Trophoblast cell (in vitro differentiated cells and primary cell): Measurements from ENCODE around the gene C2CD5.
"Not testable (repeated sequence)": the region's sequence is repeated elsewhere in the genome, so short reads cannot be mapped to it uniquely, and the experiment has no call there.

Experiments
- DNase-seq, 2 donors: peaks; one replicate each; pipeline ENCODE4 v3.0.0-alpha.2; 2016
- H2AFZ ChIP-seq: 2 replicates; pipeline ENCODE4 v1.6.1; 2013; ENCODE audit warnings: low read length, moderate library complexity, mild to moderate bottlenecking; ENCODE audit not compliant: insufficient read depth, poor library complexity
- H2AK5ac ChIP-seq: 2 replicates; pipeline ENCODE4 v1.6.1; 2013; ENCODE audit warnings: mild to moderate bottlenecking, low read length
- H2BK120ac ChIP-seq: 2 replicates; pipeline ENCODE4 v1.6.1; 2013; ENCODE audit warnings: low read length, mild to moderate bottlenecking, moderate library complexity; ENCODE audit not compliant: insufficient read depth, poor library complexity
- H2BK12ac ChIP-seq: 2 replicates; pipeline ENCODE4 v1.6.1; 2013; ENCODE audit warnings: mild to moderate bottlenecking, low read length, moderate library complexity
- H2BK5ac ChIP-seq: 2 replicates; pipeline ENCODE4 v1.6.1; 2013; ENCODE audit warnings: low read length, low read depth, moderate library complexity, mild to moderate bottlenecking; ENCODE audit not compliant: poor library complexity
- H3K14ac ChIP-seq: 2 replicates; pipeline ENCODE4 v1.6.1; 2013; ENCODE audit warnings: mild to moderate bottlenecking, low read length
- H3K18ac ChIP-seq: 2 replicates; pipeline ENCODE4 v1.6.1; 2013; ENCODE audit warnings: mild to moderate bottlenecking, low read length
- H3K23ac ChIP-seq: 2 replicates; pipeline ENCODE4 v1.6.1; 2013; ENCODE audit warnings: low read length
- H3K27ac ChIP-seq: 2 replicates; pipeline ENCODE4 v1.5.1; 2013; ENCODE audit warnings: low read depth, mild to moderate bottlenecking, inconsistent platforms, low read length, moderate library complexity
- H3K27me3 ChIP-seq: 2 replicates; pipeline ENCODE4 v1.6.1; 2013; ENCODE audit warnings: inconsistent platforms, mild to moderate bottlenecking, low read length, moderate library complexity; ENCODE audit not compliant: insufficient read depth
- H3K36me3 ChIP-seq, 2 experiments: 1 replicate in 1 of 2; 2 replicates in 1 of 2; pipeline ENCODE4 v1.6.1; 2013; ENCODE audit warnings: low read length in 2 of 2, mild to moderate bottlenecking in 2 of 2, moderate library complexity in 1 of 2; ENCODE audit not compliant: insufficient read depth in 2 of 2, control insufficient read depth in 1 of 2
- H3K4ac ChIP-seq: 2 replicates; pipeline ENCODE4 v1.6.1; 2013; ENCODE audit warnings: low read depth, mild to moderate bottlenecking, low read length, moderate library complexity
- H3K4me1 ChIP-seq, 2 experiments: 1 replicate in 1 of 2; 2 replicates in 1 of 2; pipeline ENCODE4 v1.6.1; 2013; ENCODE audit warnings: low read length in 2 of 2, mild to moderate bottlenecking in 2 of 2, moderate library complexity in 1 of 2; ENCODE audit not compliant: insufficient read depth in 2 of 2, control insufficient read depth in 1 of 2
- H3K4me2 ChIP-seq: 2 replicates; pipeline ENCODE4 v1.6.1; 2013; ENCODE audit warnings: inconsistent platforms, mild to moderate bottlenecking, low read length, moderate library complexity
- H3K4me3 ChIP-seq: 2 replicates; pipeline ENCODE4 v1.5.1; 2013; ENCODE audit warnings: mild to moderate bottlenecking, low read depth, low read length, inconsistent platforms
- H3K79me1 ChIP-seq: one replicate; pipeline ENCODE4 v1.6.1; 2013; ENCODE audit warnings: low read length
- H3K79me2 ChIP-seq: 2 replicates; pipeline ENCODE4 v1.6.1; 2013; ENCODE audit warnings: low read length, mild to moderate bottlenecking; ENCODE audit not compliant: control insufficient read depth, insufficient read depth, poor library complexity
- H3K9ac ChIP-seq: 2 replicates; pipeline ENCODE4 v1.6.1; 2013; ENCODE audit warnings: mild to moderate bottlenecking, low read length
- H3K9me3 ChIP-seq: 2 replicates; pipeline ENCODE4 v1.6.1; 2013; ENCODE audit warnings: low read depth, mild to moderate bottlenecking, control low read depth, inconsistent platforms, low read length; ENCODE audit not compliant: insufficient read depth
- H4K12ac ChIP-seq: 2 replicates; pipeline ENCODE4 v1.6.1; 2013; ENCODE audit warnings: low read depth, mild to moderate bottlenecking, low read length, moderate library complexity
- H4K8ac ChIP-seq: 2 replicates; pipeline ENCODE4 v1.6.1; 2013; ENCODE audit warnings: low read depth, mild to moderate bottlenecking, low read length, moderate library complexity
- H4K91ac ChIP-seq: one replicate; pipeline ENCODE4 v1.6.1; 2013; ENCODE audit warnings: low read depth, mild to moderate bottlenecking, low read length, moderate library complexity
- WGBS: extraction: QIAGEN DNeasy Blood & Tissue Kit; methylation state at CpG from one replicate; pipeline ENCODE4 v1.1.7; 2013; ENCODE audit warnings: missing lambda C conversion rate; ENCODE audit not compliant: insufficient read length, insufficient coverage; ENCODE audit errors: extremely low coverage; 5-methylcytosine and 5-hydroxymethylcytosine counted together

Gene C2CD5

GRCh38 chr12:22491034-22491433 is 53.3 kb downstream of the C2CD5 start:
- Histone ChIP-seq H4K12ac (no peak overlapping the region), H3K23ac (no peak overlapping the region), H2BK12ac (no peak overlapping the region), H4K91ac (no peak overlapping the region), H4K8ac (no peak overlapping the region), H3K4me3 (no peak overlapping the region), H3K9me3 (no peaks in the 10 kb centered on the region), H3K4me2 (no peak overlapping the region), H3K4ac (no peak overlapping the region), H2AK5ac (no peak overlapping the region), H3K79me2 (no peaks in the 10 kb centered on the region), H2BK5ac (no peak overlapping the region), H3K14ac (no peak overlapping the region), H3K79me1 (no peaks in the 10 kb centered on the region), H3K4me1 (no peaks in the 10 kb centered on the region), H2BK120ac (no peak overlapping the region), H3K36me3 (peaks cover 0 to 2% of the 10 kb centered on the region in 2 experiments), H3K27ac (no peak overlapping the region), H2AFZ (no peak overlapping the region), H3K18ac (no peak overlapping the region), H3K27me3 (no peaks in the 10 kb centered on the region), H3K9ac (no peak overlapping the region)
- WGBS: no CpG with 5 or more reads among the region's 1 CpG
- DNase-seq: no peak

- H4K8ac ChIP-seq: no peak overlapping the region
- no peaks in the 10 kb centered on the region for H3K9me3 ChIP-seq
- H3K23ac ChIP-seq: no peak overlapping the region
- DNase-seq: no peak
- H2AK5ac ChIP-seq: no peak overlapping the region
- no peak overlapping the region for H3K4me3 ChIP-seq
- H2BK5ac ChIP-seq: no peak overlapping the region
- no peaks in the 10 kb centered on the region for H3K27me3 ChIP-seq
- H3K27ac ChIP-seq: no peak overlapping the region
- H3K4me2 ChIP-seq: no peak overlapping the region
- no peak overlapping the region for H2BK12ac ChIP-seq
- H3K9ac ChIP-seq: no peak overlapping the region
- H3K4me1 ChIP-seq: no peaks in the 10 kb centered on the region
- H3K79me2 ChIP-seq: no peaks in the 10 kb centered on the region
- H2AFZ ChIP-seq: no peak overlapping the region
- WGBS: no CpG with 5 or more reads among the region's 3 CpGs
- no peak overlapping the region for H3K4ac ChIP-seq
- H2BK120ac ChIP-seq: no peak overlapping the region
- H4K91ac ChIP-seq: no peak overlapping the region
- no peak overlapping the region for H4K12ac ChIP-seq
- H3K14ac ChIP-seq: no peak overlapping the region
- no peaks in the 10 kb centered on the region for H3K79me1 ChIP-seq
- no peak overlapping the region for H3K18ac ChIP-seq
- peaks cover 0 to 2% of the 10 kb centered on the region in 2 experiments for H3K36me3 ChIP-seq
These were observed 55.9 kb downstream of the C2CD5 start for GRCh38 chr12:22488478-22488877.

GRCh38 chr12:22487683-22488082 is 56.7 kb downstream of the C2CD5 start:
- not testable (repeated sequence) for H2BK5ac ChIP-seq, H3K4me2 ChIP-seq, H3K18ac ChIP-seq, H3K23ac ChIP-seq, H3K14ac ChIP-seq, H3K9me3 ChIP-seq, H3K4ac ChIP-seq, H3K36me3 ChIP-seq, H2BK12ac ChIP-seq, H3K27me3 ChIP-seq, H2AFZ ChIP-seq, H3K4me1 ChIP-seq, H3K79me2 ChIP-seq, H3K9ac ChIP-seq, DNase-seq, H3K4me3 ChIP-seq, H4K12ac ChIP-seq, H4K8ac ChIP-seq, H3K27ac ChIP-seq, H2BK120ac ChIP-seq, H4K91ac ChIP-seq, H2AK5ac ChIP-seq, H3K79me1 ChIP-seq
- no CpG with 5 or more reads among the region's 3 CpGs for WGBS

GRCh38 chr12:22481547-22482104 is 62.7 kb downstream of the C2CD5 start:
- Histone ChIP-seq H3K36me3 (no peaks in the 10 kb centered on the region), H3K4me3 (no peak overlapping the region), H3K27me3 (no peaks in the 10 kb centered on the region), H2AFZ (no peak overlapping the region), H4K8ac (no peak overlapping the region), H2BK120ac (no peak overlapping the region), H3K9me3 (no peaks in the 10 kb centered on the region), H2BK12ac (no peak overlapping the region), H2AK5ac (no peak overlapping the region), H3K14ac (no peak overlapping the region), H3K23ac (no peak overlapping the region), H3K4me1 (no peaks in the 10 kb centered on the region), H3K9ac (no peak overlapping the region), H2BK5ac (no peak overlapping the region), H3K79me1 (no peaks in the 10 kb centered on the region), H3K4ac (no peak overlapping the region), H3K4me2 (no peak overlapping the region), H3K79me2 (no peaks in the 10 kb centered on the region), H3K27ac (no peak overlapping the region), H3K18ac (no peak overlapping the region), H4K91ac (no peak overlapping the region), H4K12ac (no peak overlapping the region)
- WGBS: no CpG with 5 or more reads among the region's 5 CpGs
- no peak for DNase-seq
